ENCODE data around the gene EDC4.
"Not testable (repeated sequence)": the region's sequence is repeated elsewhere in the genome, so short reads cannot be mapped to it uniquely, and the experiment has no call there.

The EDC4 gene

GRCh38 chr16:67833415-67834241, 39.2 kb upstream of the EDC4 start:
- Histone ChIP-seq H3K27me3 (ENCODE audit: insufficient read depth, low read depth, severe bottlenecking) (no peaks in the 10 kb centered on the region), H3K4me3 (ENCODE audit: low read depth, low read length) (peak overlapping the region; percentile 83), H3K27ac (peak overlapping the region; percentile 69), H3K9me3 (ENCODE audit: severe bottlenecking) (no peaks in the 10 kb centered on the region), H3K36me3 (peaks cover 34% of the 10 kb centered on the region)
- no peak for TF ChIP-seq CTCF (IDR thresholded peaks at IDR 0.05; ENCODE audit: low read depth, low read length)
- DNase-seq: peak; percentile 93

- Histone ChIP-seq H3K4me3 (ENCODE audit: low read depth, low read length) (peak overlapping the region; percentile 83), H3K27ac (no peak overlapping the region), H3K36me3 (peaks cover 31% of the 10 kb centered on the region), H3K9me3 (ENCODE audit: severe bottlenecking) (no peaks in the 10 kb centered on the region), H3K27me3 (ENCODE audit: insufficient read depth, low read depth, severe bottlenecking) (no peaks in the 10 kb centered on the region)
- TF ChIP-seq CTCF (IDR thresholded peaks at IDR 0.05; ENCODE audit: low read depth, low read length): no peak
- no peak for DNase-seq
Observed at GRCh38 chr16:67834242-67834614, 38.6 kb upstream of the EDC4 start.

GRCh38 chr16:67837190-67837589, 35.7 kb upstream of the EDC4 start:
- not testable (repeated sequence) for H3K4me3 ChIP-seq (ENCODE audit: low read depth, low read length); H3K9me3 ChIP-seq (ENCODE audit: severe bottlenecking)

GRCh38 chr16:67837811-67838210, 35.0 kb upstream of the EDC4 start:
- Histone ChIP-seq H3K9me3 (ENCODE audit: severe bottlenecking) (no peaks in the 10 kb centered on the region), H3K36me3 (peaks cover 2% of the 10 kb centered on the region; the same call in 1 of the 2 replicates), H3K27ac (no peak overlapping the region), H3K4me3 (ENCODE audit: low read depth, low read length) (no peak overlapping the region), H3K27me3 (ENCODE audit: insufficient read depth, low read depth, severe bottlenecking) (no peaks in the 10 kb centered on the region)
- no peak for TF ChIP-seq CTCF (IDR thresholded peaks at IDR 0.05; ENCODE audit: low read depth, low read length)
- no peak for DNase-seq

More at GRCh38 chr16:67837190-67837589, 35.7 kb upstream of the EDC4 start:
- H3K27me3 ChIP-seq (ENCODE audit: insufficient read depth, low read depth, severe bottlenecking); H3K27ac ChIP-seq; H3K36me3 ChIP-seq; DNase-seq: not testable (repeated sequence)

GRCh38 chr16:67841198-67841815, 31.5 kb upstream of the EDC4 start:
- Histone ChIP-seq H3K4me3 (ENCODE audit: low read depth, low read length) (peak overlapping the region; percentile 84), H3K27me3 (ENCODE audit: insufficient read depth, low read depth, severe bottlenecking) (no peaks in the 10 kb centered on the region), H3K36me3 (peaks cover 19% of the 10 kb centered on the region), H3K9me3 (ENCODE audit: severe bottlenecking) (no peaks in the 10 kb centered on the region), H3K27ac (peak overlapping the region; percentile 99)
- no peak for TF ChIP-seq CTCF (IDR thresholded peaks at IDR 0.05; ENCODE audit: low read depth, low read length)
- DNase-seq: no peak

- Histone ChIP-seq H3K27ac (peak within 1 kb of the TSS; percentile 99), H3K27me3 (ENCODE audit: insufficient read depth, low read depth, severe bottlenecking) (no peaks in the 10 kb centered on the region), H3K9me3 (ENCODE audit: severe bottlenecking) (no peaks in the 10 kb centered on the region), H3K4me3 (ENCODE audit: low read depth, low read length) (peak within 1 kb of the TSS; percentile 84), H3K36me3 (peaks cover 19% of the 10 kb centered on the region)
- peak; percentile 95 for DNase-seq
- TF ChIP-seq CTCF (IDR thresholded peaks at IDR 0.05; ENCODE audit: low read depth, low read length): peak; percentile 91
Observed at GRCh38 chr16:67841816-67842508, 30.9 kb upstream of the EDC4 start, which contains the start of gene THAP11. THAP11 (plus strand) TSS chr16:67842320; CDS start chr16:67842555, 235 bp downstream.
